ENCODE measurements around the gene PLAU. TPM values are rescaled to one million over a fixed set of nuclear protein-coding genes. Genes with fewer than 3 reads are reported as not detected.
A peak's percentile ranks its signal among the peaks of the same experiment; 100 is the strongest.

The PLAU gene
- total and polyA plus RNA-seq, 9 of the 15 experiments (the other 6 are each of a cell fraction or from before 2014, with no cell fraction given): 2.1 to 16.9 (median 3.3) TPM

- H3K27ac ChIP-seq (ENCODE audit: extremely low read depth, low read depth, low read length): no peak overlapping the region
- H3K9me3 ChIP-seq (replicated peaks; ENCODE audit: control insufficient read depth, insufficient read depth, low read depth, low read length): no peaks in the 10 kb centered on the region
- in situ Hi-C loops (cut with MboI) (loop anchor here (5.0 to 10.0 kb wide), 3 partner anchors 98 to 623 kb away; partner anchors contain the start of gene MRPS16), intact Hi-C loops (cut with micrococcal nuclease) (no loop called here)
- BruUV-seq (replicated peaks): no TSS peak
- TF ChIP-seq ZNF277 (CRISPR knock-in tag; IDR thresholded peaks at IDR 0.05; ENCODE audit: borderline replicate concordance) (no peak), BDP1 (IDR thresholded peaks at IDR 0.05; ENCODE audit: insufficient read depth, insufficient read length) (no peak), ATF6 (CRISPR knock-in tag; IDR thresholded peaks at IDR 0.05) (0 out of 2 replicates have a peak, but pooled peaks have one; percentile 42), E2F3 (CRISPR knock-in tag; IDR thresholded peaks at IDR 0.05) (no peak), YY1 (IDR thresholded peaks at IDR 0.05; ENCODE audit: borderline replicate concordance in 1 of 3, control insufficient read depth in 1 of 3, extremely low read depth in 1 of 3, insufficient read depth in 3 of 3, insufficient read length in 1 of 3, insufficient replicate concordance in 2 of 3, low read depth in 1 of 3, low read length in 2 of 3) (no peak), CBX1 (IDR thresholded peaks at IDR 0.05; ENCODE audit: low read depth) (no peak), ETV1 (tag; conservative IDR thresholded peaks at IDR 0.05; ENCODE audit: low read depth) (no peak), SMARCA5 (IDR thresholded peaks at IDR 0.05) (peak; percentile 80; the same call in 1 of the 2 replicates), ZC3H4 (CRISPR knock-in tag; IDR thresholded peaks at IDR 0.05; ENCODE audit: borderline replicate concordance) (peak; percentile 70; the same call in 1 of the 2 replicates), BRCA1 (IDR thresholded peaks at IDR 0.05) (no peak), BRCA1 (CRISPR knock-in tag; IDR thresholded peaks at IDR 0.05) (0 out of 2 replicates have a peak, but pooled peaks have one; percentile 5), PHF21A (IDR thresholded peaks at IDR 0.05; ENCODE audit: borderline replicate concordance, low read depth) (no peak), GABPB1 (CRISPR knock-in tag; IDR thresholded peaks at IDR 0.05) (no peak), U2AF1 (optimal IDR thresholded peaks at IDR 0.05; ENCODE audit: low read depth, low read length) (no peak), DPF2 (IDR thresholded peaks at IDR 0.05) (no peak), L3MBTL2 (IDR thresholded peaks at IDR 0.05) (0 out of 2 replicates have a peak, but pooled peaks have one; percentile 4), NRF1 (conservative IDR thresholded peaks at IDR 0.05 in 1 of 2, IDR thresholded peaks at IDR 0.05 in 1 of 2) (peak; percentile 2 to 20; a peak in 1 of 4 replicates)
- H4K20me1 ChIP-seq (replicated peaks; ENCODE audit: control insufficient read depth, insufficient read depth, low read length): peaks cover 6% of the 10 kb centered on the region; the same call in 1 of the 2 replicates
- POLR2A ChIA-PET: interaction anchor here (0.5 to 1.7 kb wide), 10 partner anchors 11 to 179 kb away, joined by 3 to 4 read pairs (median 3); no protein-coding TSS in a partner anchor
- CTCF ChIA-PET (ENCODE audit: low intra/inter-chr PET ratio): interaction anchor here (1.6 kb wide), 1 partner anchor 26 kb away, joined by 4 read pairs; no protein-coding TSS in a partner anchor
- ATAC-seq (no peak), FAIRE-seq (no peak), DNase-seq (ENCODE audit: extremely low read depth in 1 of 4, low spot score in 3 of 4) (no peak)
- H3K27me3 ChIP-seq (ENCODE audit: control insufficient read depth in 2 of 2, insufficient read depth in 2 of 2, low read length in 2 of 2): no peaks in the 10 kb centered on the region
- peak overlapping the region; percentile 78 for H3K4me2 ChIP-seq (ENCODE audit: insufficient read depth, low read length)
- H3K79me2 ChIP-seq (ENCODE audit: control insufficient read depth, insufficient read depth, low read length): peaks cover 12% of the 10 kb centered on the region
- peak overlapping the region; percentile 98 for H2AFZ ChIP-seq (ENCODE audit: low read depth, low read length)
- 52% methylated on average over 3 of the region's 3 CpGs for WGBS (ENCODE audit: insufficient coverage, low coverage, missing lambda C conversion rate)
- H3K36me3 ChIP-seq (ENCODE audit: control insufficient read depth, insufficient read depth, low read length): peaks cover 30% of the 10 kb centered on the region
- peaks cover 29 to 32% of the 10 kb centered on the region in 2 experiments; a peak in 4 of 5 replicates for H3K4me1 ChIP-seq (replicated peaks in 1 of 2; ENCODE audit: control insufficient read depth in 2 of 2, insufficient read depth in 2 of 2, low read length in 2 of 2)
- no peaks in the 10 kb centered on the region for H3K9me1 ChIP-seq (ENCODE audit: control insufficient read depth, insufficient read depth, low read length)
- peak overlapping the region; percentile 52 for H3K4me3 ChIP-seq
- H3K9ac ChIP-seq (ENCODE audit: insufficient read depth in 1 of 2, low read depth in 2 of 2, low read length in 2 of 2): peak overlapping the region; percentile 64 to 95
These were observed 35.8 kb upstream of the PLAU start for GRCh38 chr10:73875139-73875475.

All from K562 (cell line).